Amniotic epithelial cell (primary cell): ENCODE results near the gene TRAM2.

Experiments used
- DNase-seq: peaks from one replicate; pipeline ENCODE4 v3.0.0-alpha.2; 2010; ENCODE audit warnings: low read depth

The TRAM2 gene

DNA sequence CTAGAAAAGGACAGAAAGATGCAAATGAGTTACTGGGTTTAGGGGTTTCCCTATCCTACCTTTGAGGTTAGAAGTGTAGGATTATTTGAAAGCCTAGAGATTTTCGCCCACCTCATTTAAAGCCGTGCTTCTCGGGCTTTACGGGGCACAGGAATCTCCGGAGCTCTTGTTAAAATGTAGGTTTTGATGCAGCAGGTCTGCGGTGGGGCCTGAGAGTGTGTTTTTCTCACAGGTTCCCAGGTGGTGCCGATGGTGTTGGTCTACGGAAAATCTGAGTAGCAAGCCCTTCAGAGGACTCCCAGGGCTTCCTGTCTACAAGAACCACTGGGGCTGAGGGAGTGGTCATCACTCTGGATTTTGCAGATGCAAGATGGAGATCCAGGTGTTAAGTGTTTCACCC lies 47.5 kb downstream of the TRAM2 start:
- no peak for DNase-seq

GRCh38 chr6:52527436-52527835 lies 49.4 kb downstream of the TRAM2 start:
- DNase-seq = no peak

GRCh38 chr6:52526634-52527033 lies 50.2 kb downstream of the TRAM2 start:
- DNase-seq = peak; percentile 77

GRCh38 chr6:52524918-52525317 lies 51.9 kb downstream of the TRAM2 start:
- no peak for DNase-seq

DNA sequence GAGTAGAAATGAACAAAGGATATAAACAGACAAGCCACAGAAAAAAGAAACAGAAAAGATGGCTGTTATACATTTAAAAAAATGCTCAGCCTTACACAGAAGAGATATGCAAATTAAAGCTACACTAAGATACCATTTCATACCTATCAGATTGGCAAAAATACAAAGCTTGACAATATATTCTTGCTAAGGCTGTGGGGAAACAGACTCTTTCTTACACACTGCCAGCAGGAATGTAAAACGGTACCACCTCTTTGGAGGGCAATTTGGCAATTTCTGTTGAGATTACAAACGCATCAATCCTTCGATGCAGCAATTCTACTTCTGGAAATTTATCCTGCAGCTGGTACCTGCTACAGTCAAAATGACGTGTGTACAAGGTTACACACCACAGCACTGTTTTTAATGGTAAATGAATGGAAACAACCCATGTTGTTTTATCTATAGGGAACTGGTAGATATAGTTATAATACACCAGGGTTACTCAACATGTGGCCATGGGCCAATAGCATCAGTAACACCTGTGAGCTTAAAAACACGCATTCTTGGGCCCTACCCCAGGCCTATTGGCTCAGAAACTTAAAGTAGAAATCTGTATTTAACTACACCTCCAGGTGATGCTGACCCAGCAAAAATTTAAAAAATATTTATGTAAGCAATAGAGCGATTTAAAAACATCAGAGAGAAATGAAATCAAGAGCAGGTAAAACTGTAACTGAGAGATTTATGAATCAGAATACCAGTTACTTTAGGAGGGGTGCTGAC lies 53.3 kb downstream of the TRAM2 start:
- DNase-seq = peak; percentile 81

DNA sequence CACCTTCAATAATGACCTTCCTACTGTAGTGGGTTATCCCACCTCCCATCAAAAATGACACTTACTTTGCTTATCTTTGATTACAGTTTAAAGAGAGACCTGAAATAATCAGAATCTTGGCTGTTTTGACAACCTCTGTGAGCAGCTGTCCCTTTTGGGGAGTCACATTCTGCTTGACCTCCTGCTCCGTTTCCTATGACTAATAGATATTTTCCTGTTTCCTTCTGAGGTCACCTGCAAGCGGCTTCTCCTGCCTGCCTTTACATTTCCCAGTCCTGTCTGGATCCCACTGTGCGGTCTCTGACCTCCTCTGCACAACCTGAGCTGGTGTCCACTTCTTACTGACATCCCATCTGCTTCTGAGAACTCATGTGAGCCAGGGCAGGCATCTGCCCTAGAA lies 54.2 kb downstream of the TRAM2 start:
- no peak for DNase-seq

- DNase-seq = peak; percentile 52
Measured at GRCh38 chr6:52522151-52522626, 54.7 kb downstream of the TRAM2 start.

GRCh38 chr6:52519618-52520017 lies 57.2 kb downstream of the TRAM2 start:
- DNase-seq = no peak

GRCh38 chr6:52518279-52518945 lies 58.4 kb downstream of the TRAM2 start:
- no peak for DNase-seq

DNA sequence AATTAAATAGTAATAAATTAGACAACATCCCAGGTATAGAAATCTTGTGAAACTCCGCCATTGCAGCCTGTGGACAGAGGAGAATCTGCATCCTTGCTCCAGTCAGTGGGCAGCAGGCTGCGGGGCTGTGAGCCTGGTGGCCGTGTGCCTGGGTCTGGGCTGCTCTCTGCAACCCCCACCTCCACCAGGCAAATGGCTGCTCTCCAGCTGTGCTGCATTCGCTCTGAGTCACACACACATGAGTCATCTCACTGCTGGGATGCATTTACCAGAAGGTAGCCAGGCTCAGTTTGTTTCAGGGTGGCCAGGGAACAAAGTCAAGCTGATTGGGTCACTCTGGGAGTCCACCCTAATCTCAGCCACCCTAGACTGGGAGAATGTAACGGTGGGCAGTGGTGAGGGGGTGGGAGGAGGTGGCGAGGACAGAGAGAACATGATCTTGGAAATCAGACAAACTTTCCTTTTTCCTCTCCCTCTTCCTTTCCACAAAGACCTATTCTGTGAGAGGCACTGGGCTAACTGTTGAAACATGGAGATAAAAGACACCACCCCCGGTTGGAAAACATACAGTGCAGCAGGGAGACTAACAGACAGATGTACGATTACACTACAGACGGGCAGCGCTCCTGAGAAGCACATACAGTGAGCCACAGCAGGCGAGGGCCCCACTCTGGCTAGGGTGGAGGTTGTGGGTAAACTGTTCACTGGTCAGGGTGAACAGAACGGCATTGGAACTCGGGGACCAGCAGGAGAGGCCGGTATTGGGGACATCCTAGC lies 59.2 kb downstream of the TRAM2 start:
- DNase-seq = peak; percentile 94

DNA sequence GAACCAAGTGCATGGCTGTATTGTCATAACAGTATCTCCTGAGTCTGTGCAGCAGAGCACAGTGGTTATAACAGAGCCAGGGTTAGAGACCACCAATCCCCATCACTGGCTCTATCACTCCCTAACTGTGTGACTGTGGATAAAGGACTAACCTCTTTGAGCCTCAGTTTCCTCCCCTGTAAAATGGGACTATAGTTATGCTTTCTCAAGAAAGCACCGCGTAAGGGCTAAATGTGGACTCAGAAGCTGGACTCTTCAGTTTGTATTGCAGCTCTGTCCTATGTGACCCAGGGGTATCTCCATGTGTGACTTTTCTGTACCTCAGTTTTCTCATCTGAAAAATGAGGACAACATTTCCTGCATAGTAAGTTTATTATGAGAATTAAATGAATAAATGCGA lies 59.9 kb downstream of the TRAM2 start:
- no peak for DNase-seq

DNA sequence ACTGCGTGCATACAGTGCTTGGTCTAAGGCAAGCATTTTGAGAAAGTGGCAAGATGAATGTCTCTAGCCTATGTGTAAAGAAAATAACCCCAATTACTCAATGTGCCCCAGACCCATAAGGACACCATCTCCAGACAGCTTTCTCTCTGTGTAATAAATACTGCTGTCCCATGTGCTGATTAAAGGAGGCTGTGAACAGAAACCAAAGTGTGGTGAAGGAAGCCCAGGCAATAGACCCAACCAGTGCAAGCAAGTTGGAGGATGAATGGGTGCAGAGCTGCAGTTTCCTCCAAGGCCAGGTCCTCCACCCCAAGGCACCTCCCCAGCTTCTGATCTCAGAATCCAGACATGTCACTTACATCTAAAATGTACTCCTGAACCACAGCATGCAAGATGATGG lies 60.6 kb downstream of the TRAM2 start:
- no peak for DNase-seq

- DNase-seq = peak; percentile 26
Measured at GRCh38 chr6:52515219-52515960, 61.5 kb downstream of the TRAM2 start.

- DNase-seq = peak; percentile 87
Measured at GRCh38 chr6:52514514-52514913, 62.3 kb downstream of the TRAM2 start.

DNA sequence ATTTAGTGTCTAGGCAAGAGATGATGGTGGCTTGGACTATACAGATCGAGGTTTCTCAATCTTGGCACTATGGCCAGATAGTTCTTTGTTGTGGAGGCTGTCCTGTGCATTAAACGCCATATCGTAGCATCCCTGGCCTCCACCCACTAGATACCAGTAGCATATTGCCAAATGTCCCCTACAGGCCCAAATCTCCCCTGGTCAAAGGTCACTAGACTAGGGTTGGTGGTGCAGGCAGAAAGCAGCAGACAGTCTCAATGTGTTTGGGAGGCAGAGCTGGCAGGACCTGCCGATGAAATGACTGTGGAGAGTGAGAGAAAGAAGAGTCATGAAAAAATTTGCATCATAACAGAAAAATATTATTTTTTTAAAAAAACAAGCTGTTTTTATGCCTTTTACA lies 63.0 kb downstream of the TRAM2 start:
- DNase-seq = no peak

DNA sequence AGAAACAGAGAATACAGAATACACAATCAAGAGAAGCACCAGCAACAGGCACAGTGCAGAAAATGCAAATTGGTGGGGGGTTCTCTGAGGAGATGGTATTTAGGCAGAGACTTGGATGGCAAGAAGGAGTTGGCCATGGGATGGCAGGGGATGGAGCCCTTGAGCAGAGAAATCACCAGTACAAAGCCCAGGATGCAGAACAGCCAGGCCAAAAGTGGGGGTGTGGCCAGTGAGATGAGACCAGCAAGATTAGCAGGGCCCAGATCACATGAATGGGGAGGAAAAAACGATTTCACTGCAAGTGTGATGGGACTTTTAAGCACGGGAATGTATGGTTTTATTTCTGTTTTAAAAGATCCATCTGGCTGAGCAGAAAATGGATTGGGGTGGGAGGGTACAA lies 63.4 kb downstream of the TRAM2 start:
- DNase-seq = no peak

DNA sequence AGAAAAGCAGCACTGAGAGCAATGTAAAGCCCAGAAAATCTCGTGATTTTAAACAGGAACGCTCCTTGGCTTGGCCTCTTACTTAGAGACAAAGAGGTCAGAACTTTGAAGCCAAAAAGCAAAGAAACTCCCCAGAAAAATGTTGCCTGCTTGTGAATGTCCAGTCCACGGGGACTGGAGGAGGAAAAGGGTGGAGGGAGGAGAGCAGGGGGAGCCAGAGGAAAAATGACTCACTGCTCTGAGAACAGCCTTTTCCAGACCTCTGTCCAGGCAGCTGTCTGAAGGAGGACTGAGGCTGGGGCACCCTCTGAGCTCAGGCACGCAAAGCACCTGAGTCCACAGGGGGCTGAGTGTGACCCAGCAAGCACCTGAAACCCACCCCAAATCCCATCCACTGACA lies 64.7 kb downstream of the TRAM2 start:
- peak; percentile 88 for DNase-seq

GRCh38 chr6:52511572-52512151 lies 65.2 kb downstream of the TRAM2 start:
- peak; percentile 43 for DNase-seq

DNA sequence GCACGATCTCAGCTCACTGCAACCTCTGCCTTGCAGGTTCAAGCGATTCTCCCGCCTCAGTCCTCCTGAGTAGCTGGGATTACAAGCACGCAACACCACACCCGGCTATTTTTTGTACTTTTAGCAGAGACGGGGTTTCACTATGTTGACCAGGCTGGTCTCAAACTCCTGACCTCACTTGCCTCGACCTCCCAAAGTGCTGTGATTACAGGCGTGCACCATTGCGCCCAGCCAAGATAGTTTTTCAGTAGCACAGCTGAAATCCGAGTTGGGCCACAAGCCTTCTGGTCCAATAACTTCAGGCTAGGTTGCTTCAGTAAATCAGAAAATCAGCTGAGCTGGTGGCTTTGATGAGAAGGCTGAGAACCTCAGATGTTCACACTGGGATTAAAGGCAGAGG lies 65.7 kb downstream of the TRAM2 start:
- DNase-seq = no peak

DNA sequence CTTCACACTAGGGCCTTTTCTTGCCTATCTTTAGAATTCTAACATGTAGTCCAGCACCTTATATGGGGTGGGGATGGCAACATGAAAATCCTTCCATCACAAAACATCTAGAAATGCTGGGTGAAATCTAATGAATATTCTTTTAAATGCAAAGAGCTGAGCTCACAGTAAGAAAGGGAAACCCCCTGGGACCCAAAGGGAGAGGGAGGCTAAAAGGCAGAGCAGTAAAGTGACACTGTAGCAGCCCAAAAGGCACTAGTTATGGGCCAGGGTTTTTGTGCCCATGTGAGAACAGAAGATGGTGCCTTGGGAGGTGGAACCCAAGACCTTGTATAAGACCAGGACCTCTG lies 66.7 kb downstream of the TRAM2 start:
- no peak for DNase-seq

DNA sequence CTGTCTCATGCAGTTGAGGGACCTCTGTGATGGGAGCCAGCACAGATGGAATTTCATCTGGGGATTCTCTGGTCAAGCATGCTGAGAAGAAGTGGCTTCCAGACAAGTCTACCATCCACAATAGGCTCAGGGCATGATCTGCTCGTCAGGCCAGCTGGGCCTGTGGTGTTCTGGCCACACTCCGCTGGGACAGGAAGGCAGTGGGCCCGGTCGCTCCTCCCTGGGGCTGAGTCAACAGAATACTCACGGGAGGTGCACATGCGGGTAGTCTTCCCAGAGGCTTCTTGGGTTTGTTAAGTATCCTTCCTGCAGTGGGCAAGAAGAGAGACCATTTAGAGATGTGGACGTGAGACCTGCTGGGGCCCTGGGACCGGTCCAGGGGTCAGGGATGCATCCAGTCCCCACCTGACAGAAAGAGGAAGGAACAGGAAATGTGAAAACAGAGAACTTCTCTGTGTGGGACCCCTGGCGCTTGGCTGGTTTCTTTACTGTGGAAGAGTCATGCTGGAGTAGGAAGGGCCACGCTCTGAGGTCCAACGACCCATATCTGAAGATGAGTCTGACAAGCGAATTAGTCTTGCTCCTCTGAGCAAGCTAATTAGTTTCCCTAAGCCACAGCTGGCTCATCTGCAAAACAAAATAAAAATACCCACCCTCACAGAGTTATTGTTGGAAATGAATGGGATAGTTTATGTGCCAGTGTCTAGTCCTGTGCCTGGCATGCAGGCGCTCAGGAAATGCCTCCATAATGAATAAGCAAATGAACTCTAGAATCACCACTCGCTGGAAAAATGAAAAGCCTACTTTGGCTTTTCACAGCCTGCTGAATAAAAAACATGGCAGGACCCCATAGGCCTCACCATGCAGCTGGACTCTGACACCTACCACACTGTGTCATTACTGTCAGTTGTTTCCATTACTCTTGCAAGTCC lies 67.3 kb downstream of the TRAM2 start:
- DNase-seq = no peak
